ENCODE measurements around the gene RASIP1.

Gene RASIP1

GRCh38 chr19:48671446-48671995 is 68.9 kb downstream of the RASIP1 start:
- DNase-seq, result no peak

- DNase-seq, result no peak
These were observed 69.5 kb downstream of the RASIP1 start for GRCh38 chr19:48670699-48671445.

Measured in amniotic stem cell (primary cell).